GM18909 (cell line): Measurements from ENCODE around the gene MARCHF4.

Experiments
- ATAC-seq: cut with Tn5 transposase; IDR thresholded peaks from one replicate; pipeline ENCODE4 v1.9.1; 2021; ENCODE audit warnings: mild to moderate bottlenecking; ENCODE audit not compliant: unreplicated experiment, poor library complexity

Gene MARCHF4, protein sequence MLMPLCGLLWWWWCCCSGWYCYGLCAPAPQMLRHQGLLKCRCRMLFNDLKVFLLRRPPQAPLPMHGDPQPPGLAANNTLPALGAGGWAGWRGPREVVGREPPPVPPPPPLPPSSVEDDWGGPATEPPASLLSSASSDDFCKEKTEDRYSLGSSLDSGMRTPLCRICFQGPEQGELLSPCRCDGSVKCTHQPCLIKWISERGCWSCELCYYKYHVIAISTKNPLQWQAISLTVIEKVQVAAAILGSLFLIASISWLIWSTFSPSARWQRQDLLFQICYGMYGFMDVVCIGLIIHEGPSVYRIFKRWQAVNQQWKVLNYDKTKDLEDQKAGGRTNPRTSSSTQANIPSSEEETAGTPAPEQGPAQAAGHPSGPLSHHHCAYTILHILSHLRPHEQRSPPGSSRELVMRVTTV

DNA sequence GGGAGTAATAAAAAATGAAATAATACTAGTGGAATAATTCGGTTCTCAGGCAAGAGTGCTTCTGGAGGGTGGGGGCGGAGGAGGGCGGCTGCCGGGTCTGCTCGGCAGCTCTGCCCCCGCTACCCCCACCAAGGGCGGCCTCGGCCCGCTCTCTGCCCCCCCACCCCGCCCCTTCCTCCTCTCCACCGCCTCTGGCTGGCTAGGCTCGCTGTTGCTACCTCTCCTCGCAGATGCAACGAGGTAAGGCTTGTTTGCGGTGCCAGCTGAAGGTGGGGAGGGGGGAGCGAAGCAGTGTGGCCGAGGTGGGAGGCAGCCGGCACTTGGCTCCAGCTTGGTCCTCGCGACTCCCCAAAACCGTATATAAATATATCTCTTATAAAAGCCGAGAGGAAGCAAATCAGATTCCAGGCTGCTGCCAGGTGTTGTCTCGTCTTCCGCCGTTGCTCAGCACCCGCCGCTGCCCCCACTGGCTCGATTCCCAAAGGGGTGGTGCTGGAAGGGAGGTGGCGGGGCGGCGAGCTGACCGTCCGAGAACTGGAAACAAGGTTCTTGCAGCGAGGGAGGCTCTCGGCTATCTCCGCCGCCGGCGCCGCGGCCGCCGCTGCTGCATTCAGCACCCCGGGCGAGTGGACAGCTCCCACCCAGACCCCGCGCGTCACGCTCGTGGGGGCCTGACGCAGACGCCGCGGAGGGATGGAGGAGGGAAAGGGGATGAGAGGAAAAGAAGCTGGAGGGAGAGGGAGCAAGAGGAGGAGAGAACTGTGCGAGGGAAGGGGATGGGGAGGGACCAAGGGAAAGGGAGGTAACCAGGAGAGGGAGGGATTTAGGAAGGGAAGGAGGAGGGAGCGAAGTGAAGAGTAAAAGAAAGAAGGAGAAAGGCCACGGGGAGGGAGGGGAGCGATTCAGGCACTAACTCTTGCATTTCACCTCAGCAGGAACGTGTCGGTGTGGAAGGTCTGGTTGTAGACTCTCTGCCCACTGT lies at the start of gene MARCHF4:
Gene MARCHF4, minus strand, starts transcription at position 763 of the 982 bp plus-strand sequence. CDS start 2,223 bp downstream, outside the sequence.
- ATAC-seq, result no peak

DNA sequence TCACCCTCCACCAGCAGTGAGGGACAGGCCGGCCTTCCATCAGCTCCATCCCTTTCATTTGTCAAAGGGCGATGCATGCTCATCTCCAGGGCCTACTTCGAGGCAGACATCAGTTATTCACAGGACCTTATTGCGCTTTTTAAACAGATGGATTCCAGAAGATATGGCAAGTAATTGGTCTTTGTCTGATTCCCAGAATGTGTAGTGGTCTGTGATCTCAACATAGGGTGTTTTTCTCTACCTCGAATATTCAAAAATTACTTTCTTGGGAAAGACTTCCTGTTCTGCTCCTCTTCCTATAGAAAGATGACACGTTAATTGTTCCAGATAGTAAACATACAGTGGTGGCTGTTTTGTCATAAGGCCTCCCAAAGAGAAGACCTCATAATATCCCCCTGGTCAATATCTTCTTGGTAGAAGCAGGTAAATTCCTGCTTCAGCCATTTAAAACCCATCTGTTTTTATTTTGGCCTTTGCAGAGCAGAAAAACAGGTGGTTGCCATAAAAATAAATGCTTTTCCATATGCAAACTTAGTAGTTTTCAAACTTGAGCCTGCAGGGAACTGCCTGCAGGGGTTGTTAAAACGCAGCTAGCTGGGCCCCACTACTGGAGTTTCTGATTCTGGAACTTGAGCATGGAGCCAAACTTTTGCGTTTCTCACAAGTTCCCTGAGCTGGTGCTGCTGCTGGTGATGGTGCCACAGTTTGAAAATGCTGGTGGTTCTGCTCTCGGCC lies 48.3 kb upstream of the MARCHF4 start:
- ATAC-seq, result no peak

DNA sequence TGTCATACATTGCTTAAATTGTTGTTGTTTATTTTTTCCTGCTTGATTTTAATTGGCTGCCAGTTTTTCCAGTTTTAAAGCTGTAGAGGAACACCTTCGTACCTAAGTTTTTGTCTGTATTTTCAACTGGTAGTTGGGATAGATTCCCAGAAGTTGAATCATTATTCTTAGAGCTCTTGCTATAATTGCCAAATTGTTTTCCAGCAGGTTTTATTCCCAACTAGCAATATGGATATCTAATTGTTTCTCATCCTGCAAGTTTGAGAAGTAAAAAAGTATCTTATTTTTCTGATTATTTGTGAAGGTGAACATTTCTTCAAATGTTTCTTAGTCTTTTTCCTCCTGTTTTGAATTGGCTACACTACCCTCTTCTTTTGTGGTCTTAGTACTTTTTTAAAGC lies 46.7 kb upstream of the MARCHF4 start:
- no peak for ATAC-seq

DNA sequence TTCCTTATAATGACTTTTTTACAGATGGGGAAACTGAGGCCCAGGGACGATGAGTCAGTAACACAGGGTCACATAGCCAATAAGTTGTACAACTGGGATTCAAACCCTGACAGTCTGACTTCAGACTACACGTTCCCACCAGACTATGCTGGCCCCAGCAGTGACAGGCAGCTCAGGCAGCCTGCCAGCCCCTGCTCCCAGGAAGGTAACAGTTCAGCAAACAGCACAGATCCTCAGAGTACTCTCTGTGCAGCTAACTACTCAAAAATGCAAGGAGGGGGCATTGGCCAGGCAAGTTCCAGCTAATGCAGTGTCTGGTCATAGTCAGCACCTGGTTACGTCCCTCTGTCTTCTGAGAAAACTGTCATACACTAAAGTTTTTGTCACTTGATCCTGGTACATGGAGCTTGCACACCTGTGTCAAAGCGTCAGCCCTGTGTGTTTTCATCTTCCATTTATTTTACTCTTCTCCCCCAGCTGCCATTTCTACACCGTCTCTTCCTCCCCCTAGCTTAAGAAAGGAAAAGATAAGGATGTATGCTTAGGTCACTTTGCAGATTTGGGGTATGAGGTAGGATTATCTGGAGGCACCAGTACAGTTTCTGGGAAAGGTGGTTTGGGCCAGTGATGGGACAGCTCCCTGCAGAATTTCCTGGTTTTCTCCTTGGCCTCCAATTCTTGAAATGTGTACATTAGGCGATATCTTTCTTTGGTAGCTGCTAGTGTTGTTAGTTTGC lies 44.5 kb upstream of the MARCHF4 start:
- no peak for ATAC-seq

DNA sequence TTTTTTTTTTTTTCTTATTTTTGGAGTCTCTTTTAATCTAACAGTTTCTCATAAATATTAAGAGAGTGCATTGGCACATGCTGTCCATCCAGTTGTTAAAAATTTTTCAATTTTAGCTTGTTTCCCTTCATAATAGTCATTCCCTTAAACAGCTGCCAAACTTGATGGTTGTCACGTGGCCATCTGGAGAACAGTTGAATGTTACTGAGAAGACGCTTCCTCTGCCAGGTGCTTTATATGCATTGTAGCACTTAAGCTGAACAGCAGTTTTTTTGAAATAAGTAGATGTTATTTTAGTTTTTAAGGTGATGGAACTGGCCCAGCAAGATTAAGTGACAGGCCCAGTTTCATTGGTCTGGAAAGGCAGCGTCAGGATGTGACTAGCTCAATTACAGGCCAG lies 43.3 kb upstream of the MARCHF4 start:
- no peak for ATAC-seq

DNA sequence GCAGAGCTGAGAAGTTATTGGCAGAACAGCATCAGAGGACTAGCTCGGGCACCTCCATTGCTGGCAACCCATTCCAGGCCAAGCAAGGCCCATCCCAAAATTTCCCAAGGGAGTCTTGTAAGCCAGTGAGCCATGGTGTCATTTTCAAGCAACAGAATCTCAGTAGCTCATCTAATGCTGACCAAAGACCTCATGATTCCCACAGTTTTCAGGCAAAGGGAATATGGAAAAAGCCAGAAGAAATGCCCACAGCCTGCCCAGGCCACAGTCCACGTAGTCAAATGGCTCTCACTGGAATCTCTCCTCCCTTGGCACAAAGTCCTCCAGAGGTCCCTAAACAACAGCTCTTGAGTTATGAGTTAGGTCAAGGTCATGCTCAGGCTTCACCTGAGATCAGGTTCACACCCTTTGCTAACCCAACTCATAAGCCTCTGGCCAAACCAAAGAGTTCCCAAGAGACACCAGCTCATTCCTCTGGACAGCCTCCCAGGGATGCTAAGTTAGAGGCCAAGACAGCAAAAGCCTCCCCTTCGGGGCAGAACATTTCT lies 42.6 kb upstream of the MARCHF4 start:
- no peak for ATAC-seq

DNA sequence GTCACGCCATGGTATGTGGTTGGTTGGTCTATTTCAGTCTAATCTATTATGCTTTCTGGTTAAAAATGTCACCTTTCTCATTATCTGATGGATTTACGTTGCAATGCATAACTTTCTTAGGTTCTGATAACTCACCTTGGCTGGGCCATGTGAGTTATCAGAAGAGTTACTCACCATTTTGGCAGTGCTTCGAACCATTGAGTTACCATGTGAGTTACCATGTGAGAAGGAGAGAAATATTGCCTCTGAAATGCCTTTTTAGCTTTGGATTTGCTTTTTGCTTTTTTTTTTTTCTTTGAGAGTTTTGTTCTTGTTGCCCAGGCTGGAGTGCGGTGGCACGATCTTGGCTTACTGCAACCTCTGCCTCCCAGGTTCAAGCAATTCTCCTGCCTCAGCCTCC lies 41.6 kb upstream of the MARCHF4 start:
- ATAC-seq, result no peak

DNA sequence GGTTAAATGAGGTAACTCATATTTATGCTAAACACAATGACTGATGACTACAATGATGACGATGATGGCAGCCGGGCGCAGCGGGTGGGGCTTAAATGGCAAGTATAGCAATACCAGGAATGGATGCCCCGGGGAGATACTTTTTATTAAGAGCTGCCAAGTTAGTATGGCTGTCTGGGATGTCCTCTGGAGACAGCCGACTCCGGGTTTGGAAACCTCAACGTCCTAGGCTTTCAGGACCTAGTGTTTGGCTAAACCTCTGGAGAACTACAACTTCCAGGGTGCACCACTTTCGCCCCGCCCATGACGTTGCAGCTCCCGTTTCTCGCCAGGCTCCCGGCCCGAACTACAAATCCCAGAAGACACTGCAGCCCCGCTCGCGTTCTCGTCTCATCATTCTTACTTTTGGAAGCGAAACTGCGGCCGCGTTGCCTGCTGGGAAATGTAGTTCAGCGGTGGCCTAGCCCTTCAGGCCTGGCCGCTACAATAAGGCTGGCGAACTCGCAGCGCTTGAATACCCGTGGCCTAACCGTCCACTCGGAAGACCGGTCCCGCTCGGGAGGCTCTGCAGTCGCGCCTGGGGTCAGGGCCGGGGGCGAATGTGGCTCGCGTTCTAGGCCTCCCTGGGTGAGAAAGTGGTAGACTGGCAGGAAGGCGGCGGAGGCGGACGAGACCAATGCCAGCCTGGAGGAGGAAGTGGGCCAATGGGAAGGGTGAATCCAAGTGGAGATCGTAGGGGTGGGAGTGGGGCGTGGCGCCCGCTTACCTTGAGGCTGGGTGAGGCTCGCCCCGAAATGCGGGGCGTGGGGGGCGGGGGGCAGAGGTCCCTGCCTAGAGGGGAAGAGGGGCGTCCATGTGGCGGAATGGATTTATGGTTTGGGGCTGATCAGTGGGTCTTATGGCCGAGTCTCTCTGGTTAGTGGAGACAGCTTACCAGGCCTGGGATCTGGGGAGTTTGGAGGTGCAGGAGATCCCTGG lies 40.0 kb upstream of the MARCHF4 start, which contains the start of gene SMARCAL1:
Gene SMARCAL1, plus strand, starts transcription at position 463 of the 978 bp plus-strand sequence. CDS start 2,221 bp downstream, outside the sequence.
- peak; percentile 93 for ATAC-seq

DNA sequence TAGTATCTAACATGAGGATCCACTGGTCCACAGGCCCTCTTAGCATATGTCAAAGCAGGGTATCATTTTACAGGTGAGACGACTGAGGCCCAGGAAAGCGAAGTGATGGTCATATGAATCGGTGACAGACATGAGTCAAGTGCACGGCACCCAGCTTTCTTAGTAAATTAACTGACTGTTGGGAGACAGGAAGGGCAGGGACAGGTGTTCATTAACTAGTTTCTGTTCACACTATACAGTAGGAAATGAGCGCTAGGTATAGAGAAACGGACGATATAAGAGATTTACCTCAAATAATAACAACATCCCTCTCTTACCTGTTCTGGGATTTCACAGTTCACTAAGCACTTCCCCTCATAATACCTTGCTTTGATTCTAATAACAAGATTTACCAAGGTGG lies 38.3 kb upstream of the MARCHF4 start:
- ATAC-seq, result peak; percentile 36

DNA sequence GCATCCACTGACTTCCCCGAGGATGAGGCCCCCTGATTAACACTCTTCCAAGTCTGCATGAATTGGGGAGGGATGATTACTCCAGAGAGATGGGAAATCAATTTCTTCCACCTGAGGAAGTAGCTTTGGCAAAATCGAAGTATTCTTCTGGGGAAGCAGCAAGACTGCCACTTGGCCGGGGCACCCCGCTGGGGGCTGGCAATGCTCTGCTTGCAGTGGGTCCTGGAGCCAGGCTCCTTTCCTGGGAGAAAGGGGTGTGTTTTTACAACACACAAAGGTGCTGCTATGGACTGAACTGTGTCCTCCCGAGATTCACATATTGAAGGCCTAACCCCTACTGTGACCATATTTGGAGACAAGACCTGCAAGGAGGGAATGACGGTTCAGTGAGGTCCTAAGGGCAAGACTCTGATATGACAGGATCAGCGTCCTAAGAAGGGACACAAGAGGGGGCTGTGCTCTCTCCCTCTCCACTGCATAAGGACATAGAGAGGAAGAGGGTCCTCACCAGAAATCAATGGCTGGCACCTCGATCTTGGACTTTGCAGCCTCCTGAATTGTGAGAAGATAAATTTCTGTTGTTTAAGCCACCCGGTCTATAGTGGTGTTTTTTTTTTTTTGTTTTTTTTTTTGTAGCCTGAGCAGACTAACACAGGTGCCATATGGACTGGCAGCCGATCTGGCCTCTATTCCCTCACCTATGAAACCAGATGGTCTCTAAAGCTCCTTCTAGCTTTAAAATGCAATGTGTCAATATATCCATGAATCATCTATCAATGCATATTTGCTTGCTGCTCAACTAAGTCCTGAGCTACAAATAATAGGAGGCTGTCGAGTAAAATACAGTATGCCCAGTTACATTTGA lies 36.4 kb upstream of the MARCHF4 start:
- ATAC-seq, result no peak

DNA sequence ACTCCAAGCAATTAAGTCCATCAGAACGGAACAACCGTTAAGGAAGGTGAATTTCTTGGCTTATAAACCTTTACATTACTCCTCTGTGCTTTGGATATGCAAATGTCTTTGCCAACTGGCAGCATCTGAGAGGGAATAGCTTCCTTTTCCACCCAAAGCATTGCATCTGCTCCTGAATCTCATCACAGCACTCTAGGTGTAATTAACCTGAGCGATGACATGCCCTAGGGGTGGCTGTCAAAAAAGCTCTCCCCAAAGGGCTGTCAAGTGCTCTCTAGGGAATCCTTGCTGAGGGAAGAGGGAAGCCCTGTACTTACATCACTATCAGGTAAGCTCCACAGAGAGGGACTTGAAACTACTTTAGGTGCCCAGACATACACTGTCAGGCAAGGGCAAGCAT lies 34.5 kb upstream of the MARCHF4 start:
- no peak for ATAC-seq

DNA sequence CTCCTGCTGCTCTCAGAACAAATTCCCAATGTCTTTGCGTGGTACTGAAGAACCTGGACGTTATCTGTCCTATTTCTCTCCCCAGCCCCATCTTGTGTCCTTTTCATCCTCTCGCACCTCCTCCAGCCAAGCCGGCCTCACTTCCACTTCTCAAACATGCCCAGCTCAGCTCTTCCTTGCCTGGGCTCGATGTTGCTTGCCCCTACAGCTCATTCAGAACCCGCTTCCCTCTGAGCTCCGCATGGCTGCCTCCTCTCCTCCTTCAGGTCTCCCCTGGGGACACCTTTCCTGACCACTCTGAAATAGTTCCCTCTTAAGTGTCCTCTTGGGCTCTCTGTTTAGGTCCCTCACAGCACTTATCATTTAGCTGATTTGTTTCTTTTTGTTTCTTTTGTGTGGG lies 33.3 kb upstream of the MARCHF4 start:
- ATAC-seq, result no peak

DNA sequence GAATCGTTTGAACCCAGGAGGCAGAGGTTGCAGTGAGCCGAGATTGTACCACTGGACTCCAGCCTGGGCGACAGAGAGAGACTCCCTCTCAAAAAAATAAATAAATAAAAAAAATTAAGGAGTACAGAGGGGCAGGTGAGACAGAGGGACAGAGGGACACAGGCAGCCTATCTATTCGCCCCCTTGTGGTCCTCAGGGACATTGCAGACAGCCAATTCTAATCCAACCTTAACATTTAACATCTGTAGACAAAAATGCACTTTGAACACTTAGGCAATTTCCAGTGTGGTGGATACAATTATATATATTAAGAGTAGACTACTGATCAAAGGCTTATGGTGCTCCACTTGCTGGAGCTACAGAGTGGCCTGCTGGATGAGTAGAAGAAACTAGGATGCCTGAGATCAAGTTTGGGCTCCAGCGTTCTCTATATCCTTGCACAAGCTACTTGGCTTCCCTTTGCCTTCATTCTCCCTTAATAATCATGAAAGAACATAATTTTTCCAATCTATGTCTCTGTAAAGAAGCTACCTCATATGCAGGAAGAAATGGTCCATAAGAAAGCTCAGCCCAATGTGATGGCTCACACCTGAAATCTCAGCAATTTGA lies 31.8 kb upstream of the MARCHF4 start:
- peak; percentile 52 for ATAC-seq

DNA sequence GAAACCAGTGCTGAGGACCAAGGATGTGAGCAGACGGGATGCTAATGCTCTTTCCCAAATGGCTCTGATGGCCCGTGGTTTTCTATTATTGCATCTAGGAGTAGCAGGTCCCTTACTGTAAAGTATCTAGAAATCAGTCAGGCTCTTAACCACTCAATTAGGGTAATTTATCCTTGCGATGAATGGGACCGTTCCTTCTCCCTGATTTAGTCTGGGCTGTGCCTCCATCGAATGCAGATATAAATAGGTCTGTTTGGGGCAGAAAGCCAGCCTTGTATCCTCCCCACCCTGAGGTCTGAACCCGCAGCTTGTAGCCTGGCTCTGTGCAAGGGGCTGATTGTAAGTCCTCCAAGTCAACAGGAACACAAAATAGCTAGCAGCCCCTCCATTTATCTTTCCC lies 30.5 kb upstream of the MARCHF4 start:
- ATAC-seq, result no peak

DNA sequence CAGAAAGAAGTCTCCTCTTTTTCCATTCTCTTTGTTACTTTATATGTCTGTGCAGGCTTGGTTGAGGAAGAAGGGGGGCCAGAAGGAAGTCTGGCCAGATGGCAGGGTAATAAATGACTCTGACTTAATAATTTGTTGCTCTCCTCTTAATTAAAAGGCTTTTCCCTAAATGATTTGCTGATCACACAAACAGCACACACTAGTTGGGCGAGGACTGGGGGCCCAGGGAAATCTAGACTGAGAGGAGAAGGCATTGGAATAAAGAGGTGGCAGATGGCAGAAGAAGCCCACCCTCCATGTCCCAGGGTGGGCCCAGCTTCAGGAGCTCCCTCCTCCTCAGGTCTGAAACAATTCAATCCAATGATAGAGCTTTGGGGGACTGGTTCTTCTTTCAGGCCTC lies 27.3 kb upstream of the MARCHF4 start:
- no peak for ATAC-seq

DNA sequence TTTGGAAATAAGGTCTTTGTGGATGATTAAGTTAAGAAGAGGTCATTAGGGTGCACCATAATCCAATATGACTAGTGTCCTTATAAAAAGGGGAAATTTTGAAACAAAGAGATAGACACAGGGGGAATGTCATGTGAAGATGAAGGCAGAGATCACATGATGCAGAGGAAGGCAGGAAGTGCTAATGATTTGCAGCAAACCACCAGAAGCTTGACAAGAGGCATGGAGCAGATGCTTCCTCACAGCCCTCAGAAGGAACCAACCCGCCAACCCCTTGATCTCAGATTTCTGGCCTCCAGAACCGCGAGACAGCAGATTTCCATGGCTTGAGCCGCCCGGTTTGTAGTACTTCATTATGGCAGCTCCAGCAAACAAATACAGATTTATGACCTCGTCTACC lies 22.6 kb upstream of the MARCHF4 start:
- no peak for ATAC-seq
